ENCODE results near the gene MACROH2A1.

GRCh38 chr5:135341696-135342550 is 57.1 kb downstream of the MACROH2A1 start:
- TF ChIP-seq POLR2A (IDR thresholded peaks at IDR 0.05) (no peak), CTCF (IDR thresholded peaks at IDR 0.05) (no peak)
